ENCODE results near the gene HMGCS2.
A peak's percentile ranks its signal among the peaks of the same experiment; 100 is the strongest.

HMGCS2 gene

DNA sequence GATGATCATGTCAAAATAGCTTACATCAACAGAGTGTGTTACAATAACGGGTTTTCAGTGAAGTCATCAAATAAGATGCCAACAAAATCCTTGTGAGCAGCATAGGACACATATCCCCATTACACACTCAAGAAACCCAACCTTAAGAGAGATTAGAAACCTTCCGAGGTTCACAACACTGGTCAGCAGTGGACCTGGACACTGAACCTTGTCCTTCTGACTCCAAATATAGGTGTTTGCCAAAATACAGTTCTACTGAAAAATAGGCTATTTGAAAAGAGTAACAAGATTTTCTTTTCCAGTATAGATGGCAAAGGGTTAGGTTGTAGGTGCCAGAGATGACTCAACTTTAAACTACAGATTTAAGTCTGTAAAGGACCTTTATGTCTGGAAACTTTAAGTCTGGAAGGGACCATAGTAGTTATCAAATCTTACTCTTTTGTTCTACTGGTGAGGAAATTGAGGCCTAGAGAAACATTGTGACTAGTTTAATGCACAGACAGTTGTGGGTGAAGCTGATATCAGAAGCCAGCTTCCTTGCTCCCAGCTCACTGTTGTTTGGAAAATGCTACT is 43.4 kb upstream of the HMGCS2 start:
- no peaks in the 10 kb centered on the region for H3F3A ChIP-seq (ENCODE audit: insufficient read depth, low read length)
- no peaks in the 10 kb centered on the region for H4K20me1 ChIP-seq (ENCODE audit: insufficient read depth, low read length)
- no peaks in the 10 kb centered on the region for H3K4me1 ChIP-seq (ENCODE audit: insufficient read depth, low read length, severe bottlenecking)
- no peak overlapping the region for H3K4me2 ChIP-seq (ENCODE audit: low read length)
- H3K79me2 ChIP-seq (ENCODE audit: insufficient read depth, low read length), result no peaks in the 10 kb centered on the region
- H3K27me3 ChIP-seq (ENCODE audit: insufficient read depth, low read length), result no peaks in the 10 kb centered on the region
- no peaks in the 10 kb centered on the region for H3K9me2 ChIP-seq (ENCODE audit: low read depth, low read length)
- H2AFZ ChIP-seq (ENCODE audit: low read length), result no peak overlapping the region
- H3K4me3 ChIP-seq (ENCODE audit: low read depth, low read length, poor library complexity, severe bottlenecking), result no peak overlapping the region
- TF ChIP-seq, protein P1, sequence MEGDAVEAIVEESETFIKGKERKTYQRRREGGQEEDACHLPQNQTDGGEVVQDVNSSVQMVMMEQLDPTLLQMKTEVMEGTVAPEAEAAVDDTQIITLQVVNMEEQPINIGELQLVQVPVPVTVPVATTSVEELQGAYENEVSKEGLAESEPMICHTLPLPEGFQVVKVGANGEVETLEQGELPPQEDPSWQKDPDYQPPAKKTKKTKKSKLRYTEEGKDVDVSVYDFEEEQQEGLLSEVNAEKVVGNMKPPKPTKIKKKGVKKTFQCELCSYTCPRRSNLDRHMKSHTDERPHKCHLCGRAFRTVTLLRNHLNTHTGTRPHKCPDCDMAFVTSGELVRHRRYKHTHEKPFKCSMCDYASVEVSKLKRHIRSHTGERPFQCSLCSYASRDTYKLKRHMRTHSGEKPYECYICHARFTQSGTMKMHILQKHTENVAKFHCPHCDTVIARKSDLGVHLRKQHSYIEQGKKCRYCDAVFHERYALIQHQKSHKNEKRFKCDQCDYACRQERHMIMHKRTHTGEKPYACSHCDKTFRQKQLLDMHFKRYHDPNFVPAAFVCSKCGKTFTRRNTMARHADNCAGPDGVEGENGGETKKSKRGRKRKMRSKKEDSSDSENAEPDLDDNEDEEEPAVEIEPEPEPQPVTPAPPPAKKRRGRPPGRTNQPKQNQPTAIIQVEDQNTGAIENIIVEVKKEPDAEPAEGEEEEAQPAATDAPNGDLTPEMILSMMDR (IDR thresholded peaks at IDR 0.05; ENCODE audit: low read length), result no peak
- TF ChIP-seq EZH2 (IDR thresholded peaks at IDR 0.05; ENCODE audit: borderline replicate concordance, low read length), result no peak
- H3K36me3 ChIP-seq (ENCODE audit: insufficient read depth, low read length), result no peaks in the 10 kb centered on the region
- no peak overlapping the region for H3K9ac ChIP-seq (ENCODE audit: low read length)
- no peaks in the 10 kb centered on the region for H3K9me3 ChIP-seq (ENCODE audit: low read length)
- no peak overlapping the region for H3K27ac ChIP-seq (ENCODE audit: low read depth, low read length, poor library complexity, severe bottlenecking)

DNA sequence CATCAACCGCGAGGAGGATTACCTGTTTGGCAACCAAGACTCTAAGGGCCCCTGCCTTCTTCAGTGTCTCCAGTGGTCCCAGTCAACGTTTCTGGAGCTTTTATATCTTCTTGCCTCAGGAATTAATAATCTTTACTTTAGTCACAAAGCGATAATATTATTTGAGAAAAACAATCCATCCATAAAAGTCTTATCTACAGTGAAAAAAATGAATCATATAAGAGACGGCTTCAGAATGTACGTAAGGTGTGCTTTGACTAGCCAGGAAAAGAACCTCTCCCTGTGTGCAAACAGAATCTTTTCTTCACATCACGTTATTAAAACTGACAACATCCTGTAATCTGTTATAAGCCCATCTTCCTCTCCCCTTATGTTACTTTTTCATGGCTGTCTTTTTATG is 42.7 kb upstream of the HMGCS2 start, which contains the start of gene REG4:
REG4 (minus strand) TSS at position 74 of the 400 bp plus-strand sequence. CDS start 2,691 bp downstream, outside the sequence.
- Histone ChIP-seq H3K9me3 (ENCODE audit: low read length) (no peaks in the 10 kb centered on the region), H3F3A (ENCODE audit: insufficient read depth, low read length) (no peaks in the 10 kb centered on the region), H3K27ac (ENCODE audit: low read depth, low read length, poor library complexity, severe bottlenecking) (no peak within 1 kb of the TSS), H3K9me2 (ENCODE audit: low read depth, low read length) (no peaks in the 10 kb centered on the region), H3K4me3 (ENCODE audit: low read depth, low read length, poor library complexity, severe bottlenecking) (no peak within 1 kb of the TSS), H3K9ac (ENCODE audit: low read length) (no peak within 1 kb of the TSS), H3K4me1 (ENCODE audit: insufficient read depth, low read length, severe bottlenecking) (no peaks in the 10 kb centered on the region), H4K20me1 (ENCODE audit: insufficient read depth, low read length) (no peaks in the 10 kb centered on the region), H3K27me3 (ENCODE audit: insufficient read depth, low read length) (no peaks in the 10 kb centered on the region), H3K4me2 (ENCODE audit: low read length) (no peak within 1 kb of the TSS), H3K36me3 (ENCODE audit: insufficient read depth, low read length) (no peaks in the 10 kb centered on the region), H2AFZ (ENCODE audit: low read length) (no peak within 1 kb of the TSS), H3K79me2 (ENCODE audit: insufficient read depth, low read length) (no peaks in the 10 kb centered on the region)
- TF ChIP-seq, protein P1 (IDR thresholded peaks at IDR 0.05; ENCODE audit: low read length), result no peak
- TF ChIP-seq EZH2 (IDR thresholded peaks at IDR 0.05; ENCODE audit: borderline replicate concordance, low read length), result no peak

DNA sequence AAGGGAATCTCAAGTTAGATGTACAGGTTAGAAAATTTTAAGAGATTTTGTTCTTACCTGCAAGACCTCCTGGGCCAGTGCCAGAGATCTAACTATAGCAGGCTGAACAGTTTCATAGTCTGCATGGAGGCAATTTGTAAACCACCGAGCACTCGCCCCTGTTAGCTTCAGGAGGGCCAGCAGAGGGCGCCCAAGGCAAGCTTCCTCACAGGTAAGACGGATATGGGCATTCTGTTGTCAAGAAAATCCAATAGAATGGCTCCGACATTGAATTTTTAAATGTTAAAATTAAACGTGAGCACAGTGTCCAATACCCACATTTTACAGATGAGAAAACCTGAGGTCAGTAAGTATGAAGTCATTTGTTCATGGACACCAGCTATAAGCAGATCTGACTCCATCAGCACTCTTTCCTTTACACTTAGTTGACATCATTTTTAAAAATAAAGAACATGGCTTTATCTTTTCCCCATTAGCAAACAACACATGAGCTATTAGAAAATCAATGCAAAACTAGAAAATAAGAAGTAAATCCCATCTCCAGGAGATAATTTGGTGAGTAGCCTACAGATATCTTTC is 40.4 kb upstream of the HMGCS2 start:
- H3K79me2 ChIP-seq (ENCODE audit: insufficient read depth, low read length), result no peaks in the 10 kb centered on the region
- H3F3A ChIP-seq (ENCODE audit: insufficient read depth, low read length), result no peaks in the 10 kb centered on the region
- H4K20me1 ChIP-seq (ENCODE audit: insufficient read depth, low read length), result no peaks in the 10 kb centered on the region
- no peak overlapping the region for H3K27ac ChIP-seq (ENCODE audit: low read depth, low read length, poor library complexity, severe bottlenecking)
- no peak overlapping the region for H3K4me3 ChIP-seq (ENCODE audit: low read depth, low read length, poor library complexity, severe bottlenecking)
- H3K36me3 ChIP-seq (ENCODE audit: insufficient read depth, low read length), result no peaks in the 10 kb centered on the region
- no peak overlapping the region for H3K9ac ChIP-seq (ENCODE audit: low read length)
- no peaks in the 10 kb centered on the region for H3K9me2 ChIP-seq (ENCODE audit: low read depth, low read length)
- H3K27me3 ChIP-seq (ENCODE audit: insufficient read depth, low read length), result 0 out of 2 replicates have a peak, but pooled peaks cover 3% of the 10 kb centered on the region
- H3K4me2 ChIP-seq (ENCODE audit: low read length), result no peak overlapping the region
- no peak overlapping the region for H2AFZ ChIP-seq (ENCODE audit: low read length)
- no peak for TF ChIP-seq EZH2 (IDR thresholded peaks at IDR 0.05; ENCODE audit: borderline replicate concordance, low read length)
- TF ChIP-seq, protein P1 (IDR thresholded peaks at IDR 0.05; ENCODE audit: low read length), result peak; percentile 94
- no peaks in the 10 kb centered on the region for H3K9me3 ChIP-seq (ENCODE audit: low read length)
- H3K4me1 ChIP-seq (ENCODE audit: insufficient read depth, low read length, severe bottlenecking), result no peaks in the 10 kb centered on the region

All from OCI-LY1 (cell line).